ENCODE measurements around the gene RASL12. TPM values are rescaled to one million over a fixed set of nuclear protein-coding genes. Genes with fewer than 3 reads are reported as not detected.
A peak's percentile ranks its signal among the peaks of the same experiment; 100 is the strongest.
"Not testable (repeated sequence)": the region's sequence is repeated elsewhere in the genome, so short reads cannot be mapped to it uniquely, and the experiment has no call there.

Gene RASL12
- polyA plus RNA-seq, 2 donors: 2.6 to 10.9 TPM

GRCh38 chr15:65050270-65050669 lies 17.5 kb downstream of the RASL12 start:
- no peak overlapping the region for H3K4me3 ChIP-seq (ENCODE audit: low read depth in 1 of 2, low read length in 2 of 2)
- peaks cover 3 to 15% of the 10 kb centered on the region in 2 donors for H3K4me1 ChIP-seq (ENCODE audit: control insufficient read depth in 2 of 2, insufficient read depth in 2 of 2, low read length in 1 of 2)
- H3K27ac ChIP-seq (ENCODE audit: low read depth in 2 of 2, low read length in 1 of 2): peak overlapping the region in 1 of 2 donors; percentile 44
- WGBS, 2 donors: 40 to 56% methylated on average over 4 of the region's 4 CpGs
- no peaks in the 10 kb centered on the region for H3K36me3 ChIP-seq (ENCODE audit: control insufficient read depth in 2 of 2, insufficient read depth in 2 of 2, low read length in 1 of 2)
- H3K9me3 ChIP-seq (ENCODE audit: control insufficient read depth in 2 of 2, insufficient read depth in 1 of 2, low read depth in 1 of 2, low read length in 1 of 2): peaks cover 0 to 3% of the 10 kb centered on the region in 2 donors
- no peaks in the 10 kb centered on the region for H3K27me3 ChIP-seq (ENCODE audit: control insufficient read depth in 1 of 2, insufficient read depth in 2 of 2, low read length in 2 of 2)

- Histone ChIP-seq H3K36me3 (ENCODE audit: control insufficient read depth in 2 of 2, insufficient read depth in 2 of 2, low read length in 1 of 2) (no peaks in the 10 kb centered on the region), H3K9me3 (ENCODE audit: control insufficient read depth in 2 of 2, insufficient read depth in 1 of 2, low read depth in 1 of 2, low read length in 1 of 2) (no peaks in the 10 kb centered on the region), H3K4me1 (ENCODE audit: control insufficient read depth in 2 of 2, insufficient read depth in 2 of 2, low read length in 1 of 2) (peaks cover 3 to 9% of the 10 kb centered on the region in 2 donors), H3K4me3 (ENCODE audit: low read depth in 1 of 2, low read length in 2 of 2) (peak overlapping the region in 1 of 2 donors; percentile 37), H3K27ac (ENCODE audit: low read depth in 2 of 2, low read length in 1 of 2) (no peak overlapping the region), H3K27me3 (ENCODE audit: control insufficient read depth in 1 of 2, insufficient read depth in 2 of 2, low read length in 2 of 2) (no peaks in the 10 kb centered on the region)
- 9% methylated on average over 19 of the region's 19 CpGs for WGBS, 2 donors
Observed at GRCh38 chr15:65049418-65049840, 18.4 kb downstream of the RASL12 start.

GRCh38 chr15:65048241-65048640 lies 19.6 kb downstream of the RASL12 start:
- WGBS, 2 donors: 63 to 70% methylated on average over 2 of the region's 2 CpGs
- Histone ChIP-seq H3K4me3 (ENCODE audit: low read depth in 1 of 2, low read length in 2 of 2) (no peak overlapping the region), H3K9me3 (ENCODE audit: control insufficient read depth in 2 of 2, insufficient read depth in 1 of 2, low read depth in 1 of 2, low read length in 1 of 2) (no peaks in the 10 kb centered on the region), H3K27ac (ENCODE audit: low read depth in 2 of 2, low read length in 1 of 2) (no peak overlapping the region), H3K4me1 (ENCODE audit: control insufficient read depth in 2 of 2, insufficient read depth in 2 of 2, low read length in 1 of 2) (peaks cover 3 to 8% of the 10 kb centered on the region in 2 donors), H3K27me3 (ENCODE audit: control insufficient read depth in 1 of 2, insufficient read depth in 2 of 2, low read length in 2 of 2) (no peaks in the 10 kb centered on the region), H3K36me3 (ENCODE audit: control insufficient read depth in 2 of 2, insufficient read depth in 2 of 2, low read length in 1 of 2) (no peaks in the 10 kb centered on the region)

GRCh38 chr15:65044724-65045481 lies 22.9 kb downstream of the RASL12 start, which contains the start of gene SLC51B:
SLC51B (plus strand) TSS chr15:65045387; CDS start chr15:65050005, 4,618 bp downstream.
- H3K27me3 ChIP-seq (ENCODE audit: control insufficient read depth in 1 of 2, insufficient read depth in 2 of 2, low read length in 2 of 2): no peaks in the 10 kb centered on the region
- peak within 1 kb of the TSS in 1 of 2 donors; percentile 33 for H3K27ac ChIP-seq (ENCODE audit: low read depth in 2 of 2, low read length in 1 of 2)
- no peaks in the 10 kb centered on the region for H3K9me3 ChIP-seq (ENCODE audit: control insufficient read depth in 2 of 2, insufficient read depth in 1 of 2, low read depth in 1 of 2, low read length in 1 of 2)
- peaks cover 2 to 12% of the 10 kb centered on the region in 2 donors for H3K4me1 ChIP-seq (ENCODE audit: control insufficient read depth in 2 of 2, insufficient read depth in 2 of 2, low read length in 1 of 2)
- H3K4me3 ChIP-seq (ENCODE audit: low read depth in 1 of 2, low read length in 2 of 2): no peak within 1 kb of the TSS
- 67 to 78% methylated on average over 7 of the region's 7 CpGs for WGBS, 2 donors
- no peaks in the 10 kb centered on the region for H3K36me3 ChIP-seq (ENCODE audit: control insufficient read depth in 2 of 2, insufficient read depth in 2 of 2, low read length in 1 of 2)

GRCh38 chr15:65044218-65044617 lies 23.6 kb downstream of the RASL12 start:
- not testable (repeated sequence) for H3K36me3 ChIP-seq (ENCODE audit: control insufficient read depth in 2 of 2, insufficient read depth in 2 of 2, low read length in 1 of 2); H3K4me1 ChIP-seq (ENCODE audit: control insufficient read depth in 2 of 2, insufficient read depth in 2 of 2, low read length in 1 of 2); H3K9me3 ChIP-seq (ENCODE audit: control insufficient read depth in 2 of 2, insufficient read depth in 1 of 2, low read depth in 1 of 2, low read length in 1 of 2); H3K4me3 ChIP-seq (ENCODE audit: low read depth in 1 of 2, low read length in 2 of 2); H3K27ac ChIP-seq (ENCODE audit: low read depth in 2 of 2, low read length in 1 of 2); H3K27me3 ChIP-seq (ENCODE audit: control insufficient read depth in 1 of 2, insufficient read depth in 2 of 2, low read length in 2 of 2)
- WGBS, 2 donors: 56% methylated on average over 5 of the region's 5 CpGs

- Histone ChIP-seq H3K9me3 (ENCODE audit: control insufficient read depth in 2 of 2, insufficient read depth in 1 of 2, low read depth in 1 of 2, low read length in 1 of 2) (no peaks in the 10 kb centered on the region), H3K4me1 (ENCODE audit: control insufficient read depth in 2 of 2, insufficient read depth in 2 of 2, low read length in 1 of 2) (peaks cover 0 to 9% of the 10 kb centered on the region in 2 donors), H3K36me3 (ENCODE audit: control insufficient read depth in 2 of 2, insufficient read depth in 2 of 2, low read length in 1 of 2) (no peaks in the 10 kb centered on the region), H3K27me3 (ENCODE audit: control insufficient read depth in 1 of 2, insufficient read depth in 2 of 2, low read length in 2 of 2) (no peaks in the 10 kb centered on the region), H3K27ac (ENCODE audit: low read depth in 2 of 2, low read length in 1 of 2) (no peak overlapping the region), H3K4me3 (ENCODE audit: low read depth in 1 of 2, low read length in 2 of 2) (no peak overlapping the region)
- WGBS, 2 donors: 45 to 53% methylated on average over 4 of the region's 4 CpGs
Observed at GRCh38 chr15:65042776-65043327, 24.9 kb downstream of the RASL12 start.

GRCh38 chr15:65041787-65042186 lies 26.0 kb downstream of the RASL12 start:
- WGBS, 2 donors: 83 to 92% methylated on average over 2 of the region's 2 CpGs
- Histone ChIP-seq H3K27ac (ENCODE audit: low read depth in 2 of 2, low read length in 1 of 2) (no peak overlapping the region), H3K4me1 (ENCODE audit: control insufficient read depth in 2 of 2, insufficient read depth in 2 of 2, low read length in 1 of 2) (peaks cover 0 to 9% of the 10 kb centered on the region in 2 donors)

GRCh38 chr15:65040461-65040860 lies 27.3 kb downstream of the RASL12 start:
- H3K27me3 ChIP-seq (ENCODE audit: control insufficient read depth in 1 of 2, insufficient read depth in 2 of 2, low read length in 2 of 2): no peaks in the 10 kb centered on the region
- H3K27ac ChIP-seq (ENCODE audit: low read depth in 2 of 2, low read length in 1 of 2): no peak overlapping the region
- WGBS, 2 donors: 54 to 72% methylated on average over 6 of the region's 6 CpGs
- peaks cover 0 to 9% of the 10 kb centered on the region in 2 donors for H3K4me1 ChIP-seq (ENCODE audit: control insufficient read depth in 2 of 2, insufficient read depth in 2 of 2, low read length in 1 of 2)
- no peaks in the 10 kb centered on the region for H3K9me3 ChIP-seq (ENCODE audit: control insufficient read depth in 2 of 2, insufficient read depth in 1 of 2, low read depth in 1 of 2, low read length in 1 of 2)
- no peaks in the 10 kb centered on the region for H3K36me3 ChIP-seq (ENCODE audit: control insufficient read depth in 2 of 2, insufficient read depth in 2 of 2, low read length in 1 of 2)
- no peak overlapping the region for H3K4me3 ChIP-seq (ENCODE audit: low read depth in 1 of 2, low read length in 2 of 2)

More at GRCh38 chr15:65041787-65042186, 26.0 kb downstream of the RASL12 start:
- no peaks in the 10 kb centered on the region for H3K36me3 ChIP-seq (ENCODE audit: control insufficient read depth in 2 of 2, insufficient read depth in 2 of 2, low read length in 1 of 2)
- no peak overlapping the region for H3K4me3 ChIP-seq (ENCODE audit: low read depth in 1 of 2, low read length in 2 of 2)
- no peaks in the 10 kb centered on the region for H3K27me3 ChIP-seq (ENCODE audit: control insufficient read depth in 1 of 2, insufficient read depth in 2 of 2, low read length in 2 of 2)
- H3K9me3 ChIP-seq (ENCODE audit: control insufficient read depth in 2 of 2, insufficient read depth in 1 of 2, low read depth in 1 of 2, low read length in 1 of 2): no peaks in the 10 kb centered on the region

- Histone ChIP-seq H3K4me3 (ENCODE audit: low read depth in 1 of 2, low read length in 2 of 2) (no peak overlapping the region), H3K36me3 (ENCODE audit: control insufficient read depth in 2 of 2, insufficient read depth in 2 of 2, low read length in 1 of 2) (no peaks in the 10 kb centered on the region), H3K9me3 (ENCODE audit: control insufficient read depth in 2 of 2, insufficient read depth in 1 of 2, low read depth in 1 of 2, low read length in 1 of 2) (no peaks in the 10 kb centered on the region), H3K4me1 (ENCODE audit: control insufficient read depth in 2 of 2, insufficient read depth in 2 of 2, low read length in 1 of 2) (peaks cover 0 to 9% of the 10 kb centered on the region in 2 donors), H3K27me3 (ENCODE audit: control insufficient read depth in 1 of 2, insufficient read depth in 2 of 2, low read length in 2 of 2) (no peaks in the 10 kb centered on the region), H3K27ac (ENCODE audit: low read depth in 2 of 2, low read length in 1 of 2) (no peak overlapping the region)
- 69 to 74% methylated on average over 5 of the region's 5 CpGs for WGBS, 2 donors
Observed at GRCh38 chr15:65038836-65039235, 29.0 kb downstream of the RASL12 start.
